Measurements from ENCODE around the gene CC2D1A.

- no peak for TF ChIP-seq CTCF (IDR thresholded peaks at IDR 0.05)
- TF ChIP-seq POLR2A (IDR thresholded peaks at IDR 0.05) = no peak
Measured at GRCh38 chr19:13908674-13909073, 2.7 kb downstream of the CC2D1A start.
